Measurements from ENCODE around the gene TET3.

TET3 gene

DNA sequence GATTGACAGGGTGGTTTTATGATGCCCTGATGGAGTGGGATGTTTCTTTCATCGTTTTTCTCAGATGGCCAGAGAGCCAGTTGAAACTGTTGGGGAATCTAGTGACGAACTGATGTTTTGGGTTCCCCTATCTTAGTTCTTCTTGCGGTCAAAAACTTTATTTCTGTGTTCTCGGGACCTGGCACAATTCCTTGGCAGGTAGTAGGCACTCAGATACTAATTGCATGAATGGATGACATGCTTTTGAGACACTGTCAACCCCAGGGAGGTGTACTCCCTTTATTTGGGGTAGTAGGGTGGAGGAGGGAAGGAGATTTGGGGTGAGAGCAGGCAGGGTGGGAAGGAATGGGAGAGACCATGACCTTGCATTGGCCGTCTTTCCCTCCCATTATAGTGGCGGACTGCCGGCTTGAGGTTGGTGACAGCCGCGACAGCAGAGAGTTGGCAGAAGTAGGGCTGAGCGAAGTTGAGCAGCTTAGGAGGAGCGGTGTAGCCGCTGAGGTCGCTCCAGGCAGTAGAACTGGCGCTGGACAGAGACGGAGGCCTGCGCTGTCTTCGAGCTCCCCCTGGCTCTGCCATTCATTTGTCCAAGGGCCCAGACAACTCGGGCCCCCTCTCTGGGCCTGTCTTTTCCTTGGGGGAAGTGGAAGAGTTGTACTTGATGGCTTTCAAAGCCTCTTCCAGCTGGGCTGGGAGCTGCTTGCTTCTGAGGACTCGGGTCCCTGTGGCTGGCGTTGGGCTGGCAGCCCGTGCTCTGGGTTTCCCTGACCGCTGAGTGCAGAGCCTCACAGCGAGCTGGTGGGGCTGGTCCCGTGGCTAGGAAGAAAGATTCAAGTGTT lies 2.6 kb downstream of the TET3 start:
- DNase-seq (ENCODE audit: low read depth), result no peak

DNA sequence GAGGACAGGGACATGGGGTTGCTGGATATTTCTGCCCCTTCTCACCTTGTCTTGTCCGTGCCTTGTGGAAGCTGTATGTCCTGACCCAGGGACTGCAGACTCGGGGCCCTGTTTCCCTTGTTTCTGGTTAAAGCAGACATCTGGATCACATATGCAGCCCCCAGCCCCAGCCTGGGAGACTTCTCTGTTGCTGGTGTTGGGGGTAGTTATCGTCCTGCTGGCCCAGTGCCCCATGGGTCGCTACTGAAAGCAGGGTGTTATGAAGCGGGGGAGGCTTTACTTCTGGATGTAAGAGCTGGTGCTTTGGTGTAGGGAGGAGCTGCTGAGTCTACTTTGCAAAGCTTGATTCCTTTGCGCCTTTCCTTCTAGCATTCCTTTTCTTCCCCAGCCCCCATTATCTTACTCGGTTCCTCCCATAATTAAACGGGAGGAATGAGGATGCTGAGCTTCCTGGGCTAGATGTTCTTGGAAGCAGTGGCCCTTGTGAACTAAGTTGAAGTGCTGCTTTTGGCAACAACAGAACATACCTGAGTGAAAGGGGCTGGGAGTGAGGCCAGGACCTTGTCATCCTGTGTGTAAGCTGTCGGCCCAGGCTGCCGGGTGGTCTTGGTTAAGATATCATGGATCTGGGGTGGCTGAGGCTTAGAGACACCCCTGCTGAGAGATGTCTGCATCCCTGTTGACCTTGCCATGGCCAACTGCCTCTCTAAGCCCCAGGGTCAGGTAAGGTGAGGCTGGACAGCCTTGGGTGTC lies 3.4 kb downstream of the TET3 start:
- DNase-seq (ENCODE audit: low read depth), result no peak

DNA sequence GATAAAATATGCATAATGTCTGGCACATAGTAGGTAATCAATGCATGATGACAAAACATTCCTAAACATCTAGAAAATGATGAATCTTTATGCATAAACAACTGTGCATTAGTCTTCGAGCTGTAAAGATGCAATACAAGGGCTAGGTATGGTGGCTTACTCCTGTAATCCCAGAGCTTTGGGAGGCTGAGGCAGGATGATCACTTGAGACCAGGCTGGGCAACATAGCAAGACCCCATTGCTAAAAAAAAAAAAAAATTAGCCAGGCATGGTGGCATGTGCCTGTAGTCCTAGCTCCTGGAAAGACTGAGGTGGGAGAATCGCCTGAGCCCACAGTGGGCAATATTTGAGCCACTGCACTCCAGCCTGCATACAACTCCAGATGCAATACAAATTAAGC lies 5.3 kb downstream of the TET3 start:
- DNase-seq (ENCODE audit: low read depth), result no peak

DNA sequence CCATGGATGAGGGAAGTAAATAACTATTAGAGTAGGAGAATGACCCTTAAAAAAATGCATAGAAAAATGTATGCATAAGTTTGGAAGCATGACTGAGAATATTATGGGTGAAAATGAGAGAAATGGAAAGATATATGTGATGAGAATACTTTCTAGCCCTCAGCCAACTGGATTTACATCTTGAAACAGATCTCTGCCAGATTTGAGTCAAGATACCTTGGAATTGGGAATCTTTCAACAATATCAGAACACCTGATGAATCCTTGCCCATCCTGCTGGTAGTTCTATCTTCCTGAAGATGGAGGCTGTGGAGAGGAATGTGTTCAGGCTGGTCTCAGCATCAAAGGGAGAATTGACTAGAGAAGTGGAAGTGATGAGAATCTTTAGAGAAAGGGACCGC lies 5.8 kb downstream of the TET3 start:
- DNase-seq (ENCODE audit: low read depth), result no peak

DNA sequence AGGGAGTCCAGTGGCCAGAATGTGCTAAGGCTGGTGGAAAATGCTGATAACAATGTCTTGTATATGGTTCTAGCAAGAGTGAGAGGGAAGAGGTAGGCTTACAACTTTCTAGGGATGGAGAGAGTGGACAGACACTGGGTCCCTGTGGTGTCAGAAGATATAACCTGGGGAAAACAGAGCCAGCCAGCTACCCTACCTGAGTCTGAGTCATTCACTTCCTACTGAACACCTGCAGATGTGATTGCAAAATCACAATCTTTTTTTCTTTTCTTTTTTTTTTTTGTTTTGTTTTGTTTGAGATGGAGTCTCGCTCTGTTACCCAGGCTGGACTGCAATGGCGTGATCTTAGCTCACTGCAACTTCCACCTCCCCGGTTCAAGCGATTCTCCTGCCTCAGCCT lies 7.3 kb downstream of the TET3 start:
- no peak for DNase-seq (ENCODE audit: low read depth)

DNA sequence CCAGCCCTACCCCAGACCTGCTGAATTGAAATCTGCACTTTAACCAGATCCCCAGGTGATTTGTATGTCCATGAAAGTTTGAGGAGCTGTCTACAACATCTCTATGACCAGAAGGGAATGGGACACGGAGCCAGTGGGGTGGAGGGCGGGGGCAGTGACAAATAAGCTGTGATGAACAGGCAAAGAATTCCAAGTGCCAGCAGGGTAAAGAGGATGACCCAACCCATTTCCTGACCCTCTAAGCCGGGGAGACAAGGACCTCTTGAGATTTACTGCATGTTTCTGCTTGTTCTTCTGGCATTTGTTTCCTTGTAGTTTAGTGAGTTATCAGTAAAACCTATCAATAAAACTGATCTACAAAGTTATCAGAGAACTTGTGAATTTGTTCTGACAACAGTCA lies 8.7 kb downstream of the TET3 start:
- no peak for DNase-seq (ENCODE audit: low read depth)

DNA sequence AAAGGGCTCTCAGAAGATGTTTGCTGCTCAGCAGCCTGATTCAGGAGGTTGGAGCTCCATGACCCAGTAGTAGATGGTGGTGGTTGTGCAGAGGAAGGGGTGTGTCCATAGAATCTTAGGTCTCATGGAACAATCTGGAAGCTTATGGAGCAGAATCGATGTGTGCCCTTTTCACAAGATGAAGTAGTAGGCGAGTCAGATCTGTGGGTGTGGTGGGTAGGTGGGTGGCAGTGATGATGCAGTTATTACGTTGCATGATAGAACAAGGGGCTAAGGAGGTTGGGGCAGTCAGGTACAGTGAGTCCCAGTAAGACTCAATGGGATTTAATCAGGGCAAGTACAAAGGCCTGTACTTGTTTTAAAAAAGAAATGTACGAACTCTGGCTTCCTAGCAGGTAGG lies 9.1 kb downstream of the TET3 start:
- no peak for DNase-seq (ENCODE audit: low read depth)

DNA sequence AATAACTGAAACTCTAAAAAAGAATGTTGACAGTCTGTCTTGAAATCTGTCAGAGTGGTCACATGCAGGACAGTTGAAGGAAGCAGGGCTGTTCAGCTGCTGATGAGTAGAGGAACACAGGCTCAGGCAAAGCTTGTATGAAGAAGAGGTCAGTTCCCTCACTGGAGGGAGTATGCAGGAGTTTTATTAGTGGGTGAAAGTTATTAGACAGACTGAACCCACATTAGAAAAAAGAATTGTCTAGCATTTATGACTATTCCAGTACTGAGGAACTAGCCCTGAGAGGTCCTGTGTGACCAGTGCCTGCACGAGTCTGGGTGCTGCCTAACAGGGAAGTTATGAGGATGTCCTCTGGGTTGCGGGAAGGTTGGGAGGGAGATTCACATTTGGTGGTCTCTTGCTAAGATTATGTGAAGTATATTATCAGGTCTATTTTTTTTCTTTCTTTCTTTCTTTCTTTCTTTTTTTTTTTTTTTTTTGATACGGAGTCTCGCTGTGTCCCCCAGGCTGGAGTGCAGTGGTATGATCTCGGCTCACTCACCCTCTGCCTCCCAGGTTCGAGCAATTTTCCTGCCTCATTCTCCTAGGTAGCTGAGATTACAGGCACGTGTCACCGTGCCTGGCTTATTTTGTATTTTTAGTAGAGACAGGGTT lies 9.6 kb downstream of the TET3 start:
- DNase-seq (ENCODE audit: low read depth), result no peak

DNA sequence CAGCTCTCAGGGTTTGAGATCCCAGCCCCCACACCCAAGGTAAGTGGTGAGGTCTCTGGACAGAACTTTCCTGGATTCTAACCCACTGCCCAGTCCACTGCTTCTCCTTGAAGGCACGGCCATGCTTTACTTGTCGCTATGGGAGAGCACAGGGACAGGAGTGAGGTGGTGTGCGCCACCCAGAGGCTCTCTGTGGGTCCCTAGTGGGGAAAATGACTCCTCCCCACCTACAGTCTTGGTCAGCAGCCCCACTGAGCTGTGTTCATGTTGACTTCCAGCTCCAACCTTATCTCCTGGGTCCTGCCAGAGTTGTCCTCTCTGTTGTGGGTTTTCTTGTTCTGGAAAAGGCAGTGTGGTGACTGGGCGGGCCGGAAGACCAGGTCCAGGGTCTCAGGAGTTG lies 11.1 kb downstream of the TET3 start:
- DNase-seq (ENCODE audit: low read depth), result no peak

DNA sequence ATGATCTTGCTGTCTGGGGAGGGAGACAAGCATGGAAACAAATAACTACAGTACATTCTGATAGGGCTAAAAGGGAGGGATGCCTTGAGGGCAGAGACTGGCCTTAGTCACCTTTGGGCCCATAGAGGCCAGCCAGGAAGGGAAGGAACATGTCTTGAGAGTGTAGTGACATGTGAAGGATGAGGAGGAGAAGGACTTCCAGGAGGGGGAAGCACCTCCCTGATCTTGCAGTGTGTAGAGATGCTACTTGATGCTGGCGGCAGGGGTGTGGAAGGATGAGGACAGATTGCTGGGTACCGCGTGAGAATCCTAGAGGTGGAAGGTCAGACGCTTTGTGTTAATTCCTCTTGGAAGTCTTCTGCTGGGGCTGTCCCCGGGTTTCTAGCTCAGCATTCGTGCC lies 13.1 kb downstream of the TET3 start:
- no peak for DNase-seq (ENCODE audit: low read depth)

DNA sequence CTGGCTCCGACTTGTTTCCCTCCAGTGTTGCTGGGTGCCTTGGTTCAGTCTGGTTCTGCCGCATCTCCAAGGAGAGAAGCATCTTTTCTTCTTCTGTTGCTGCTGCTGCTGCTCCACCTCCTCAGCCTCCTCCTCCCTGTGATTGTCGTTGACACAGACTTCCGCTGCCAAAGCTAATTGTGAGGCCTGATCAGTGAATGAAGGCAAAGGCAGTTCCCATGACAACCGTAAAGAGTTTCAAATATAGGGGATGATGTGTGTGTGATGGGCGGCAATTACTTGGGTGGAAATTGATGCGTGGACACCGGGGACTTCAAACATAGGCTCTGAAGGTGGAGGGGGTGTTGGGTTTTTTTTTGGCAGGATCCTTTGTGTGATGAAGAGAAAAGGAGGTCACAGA lies 13.7 kb downstream of the TET3 start:
- no peak for DNase-seq (ENCODE audit: low read depth)

DNA sequence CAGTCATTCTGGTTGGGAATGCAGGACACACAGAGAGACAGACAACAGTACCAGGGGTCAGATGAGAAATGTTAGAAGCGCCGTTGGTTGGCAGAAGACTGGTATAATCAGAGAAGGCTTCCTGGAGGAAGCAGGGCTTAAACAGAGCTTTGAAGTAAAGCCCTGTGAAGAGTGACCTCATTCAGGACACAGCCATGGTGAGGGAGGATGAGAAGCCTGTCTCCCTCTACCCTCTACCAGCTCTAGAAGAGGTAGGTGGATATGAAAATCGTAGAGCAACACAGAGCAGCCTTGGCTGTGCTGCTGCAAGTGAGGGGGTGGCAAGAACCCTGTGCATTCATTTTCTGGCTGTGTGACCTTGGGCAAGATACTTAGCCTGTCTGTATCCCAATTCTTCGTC lies 14.2 kb downstream of the TET3 start:
- DNase-seq (ENCODE audit: low read depth), result no peak

DNA sequence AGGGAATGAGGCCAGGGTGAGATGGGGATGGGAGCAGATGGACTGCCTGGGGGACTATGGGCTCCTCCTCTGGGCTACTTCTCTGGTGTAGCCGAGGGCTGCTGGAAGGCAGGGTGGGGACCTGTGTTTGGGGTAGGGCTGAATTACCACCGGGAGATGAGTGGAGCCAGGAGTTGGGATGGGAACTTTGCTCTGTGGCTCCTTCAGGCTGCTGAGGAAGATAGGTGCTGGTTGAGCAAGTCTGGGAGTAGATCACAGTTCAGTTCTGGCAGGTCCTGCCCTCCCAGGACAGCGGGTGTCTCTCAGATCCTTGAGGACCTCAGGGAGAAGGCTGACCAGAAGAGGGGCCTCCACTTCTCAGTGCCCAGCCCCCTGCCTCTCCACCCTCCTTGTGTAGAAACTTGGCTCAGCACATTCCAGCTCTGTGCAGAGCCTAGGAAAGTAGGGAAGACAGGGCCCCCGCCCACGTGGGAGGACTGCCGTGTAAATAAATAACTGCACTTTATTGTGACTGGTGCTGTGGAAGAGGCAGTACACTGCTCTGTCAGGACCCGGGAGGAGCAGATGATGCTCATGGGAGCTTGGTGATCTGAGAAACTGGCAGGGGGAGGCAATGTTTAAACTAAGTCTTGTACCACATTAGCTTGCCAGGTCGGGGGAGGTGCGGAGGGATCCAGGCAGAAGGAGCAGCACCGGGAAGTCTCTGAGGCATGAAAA lies 15.3 kb downstream of the TET3 start:
- DNase-seq (ENCODE audit: low read depth), result no peak

DNA sequence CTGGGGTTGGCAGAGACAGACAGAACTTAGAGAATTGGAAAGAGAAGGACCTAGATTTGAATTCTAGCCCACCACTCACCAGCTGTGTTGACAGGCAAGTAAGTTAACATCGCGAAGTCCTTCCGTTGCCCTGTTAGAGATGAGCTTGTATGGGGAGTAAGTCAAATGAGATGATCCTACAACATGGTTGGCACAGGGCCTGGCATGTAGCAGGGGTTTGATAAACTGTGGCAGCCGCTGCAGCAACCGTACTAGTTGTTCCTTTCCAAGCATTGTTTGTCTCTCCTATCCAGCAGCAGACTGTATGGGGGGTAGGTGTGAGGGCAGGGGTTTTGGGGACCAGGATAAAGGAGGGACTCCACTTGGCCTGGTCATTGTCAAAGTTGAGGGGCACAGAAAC lies 16.0 kb downstream of the TET3 start:
- DNase-seq (ENCODE audit: low read depth), result no peak

DNA sequence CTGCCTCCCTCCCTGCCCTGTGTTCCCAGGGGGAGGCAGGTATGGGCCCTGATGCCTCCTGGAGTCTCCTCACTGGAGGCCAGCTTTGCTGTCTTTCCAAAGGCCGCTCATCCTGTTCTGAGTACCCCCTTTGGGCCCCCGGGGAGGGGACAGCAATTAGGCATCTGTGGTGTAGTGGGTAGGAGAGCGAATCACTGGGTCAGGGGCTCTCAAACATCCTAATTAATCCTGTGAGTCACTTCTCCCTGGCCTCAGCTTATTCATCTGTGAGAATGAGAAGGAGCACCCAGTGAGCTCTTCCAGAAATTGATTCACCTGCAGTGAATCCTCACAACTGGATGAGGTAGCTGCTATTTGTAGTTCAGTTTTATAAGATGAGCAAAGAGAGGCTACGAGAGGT lies 16.4 kb downstream of the TET3 start:
- no peak for DNase-seq (ENCODE audit: low read depth)

DNA sequence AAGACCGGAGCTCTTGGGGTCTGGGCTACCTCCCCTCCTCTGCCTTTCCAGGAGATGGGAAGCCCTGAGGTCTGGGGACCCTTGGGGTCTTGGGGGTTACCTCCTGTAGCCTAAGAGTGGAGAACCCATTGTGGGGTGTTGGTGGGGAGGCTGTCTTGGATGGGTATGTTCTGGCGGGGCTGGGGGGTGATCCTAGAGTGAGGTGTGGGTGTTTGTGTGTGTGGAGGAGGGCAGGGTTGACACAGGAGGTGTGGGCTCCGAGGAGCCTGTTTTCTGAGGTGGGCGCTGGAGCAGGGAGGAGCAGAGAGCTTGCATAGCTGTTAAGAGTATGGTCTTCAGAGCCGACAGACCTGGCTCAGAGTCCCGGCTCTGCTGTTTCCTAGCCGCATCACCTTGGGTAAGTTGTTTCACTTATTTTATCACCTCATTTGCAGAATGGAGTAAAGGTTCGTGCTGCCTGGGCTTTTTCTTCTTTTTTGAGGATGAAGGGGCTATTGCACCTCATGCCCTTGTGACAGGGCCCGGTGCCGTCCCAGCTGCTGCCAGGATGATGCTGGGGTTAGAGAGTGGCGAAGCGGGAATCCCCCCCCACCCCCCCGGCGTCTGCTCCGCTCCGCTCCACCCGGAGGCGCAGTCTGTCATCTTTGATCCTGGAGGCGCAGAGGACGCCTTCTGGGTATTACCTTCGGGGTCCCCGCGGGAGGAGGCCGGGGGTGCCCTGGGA lies 17.2 kb downstream of the TET3 start:
- no peak for DNase-seq (ENCODE audit: low read depth)

DNA sequence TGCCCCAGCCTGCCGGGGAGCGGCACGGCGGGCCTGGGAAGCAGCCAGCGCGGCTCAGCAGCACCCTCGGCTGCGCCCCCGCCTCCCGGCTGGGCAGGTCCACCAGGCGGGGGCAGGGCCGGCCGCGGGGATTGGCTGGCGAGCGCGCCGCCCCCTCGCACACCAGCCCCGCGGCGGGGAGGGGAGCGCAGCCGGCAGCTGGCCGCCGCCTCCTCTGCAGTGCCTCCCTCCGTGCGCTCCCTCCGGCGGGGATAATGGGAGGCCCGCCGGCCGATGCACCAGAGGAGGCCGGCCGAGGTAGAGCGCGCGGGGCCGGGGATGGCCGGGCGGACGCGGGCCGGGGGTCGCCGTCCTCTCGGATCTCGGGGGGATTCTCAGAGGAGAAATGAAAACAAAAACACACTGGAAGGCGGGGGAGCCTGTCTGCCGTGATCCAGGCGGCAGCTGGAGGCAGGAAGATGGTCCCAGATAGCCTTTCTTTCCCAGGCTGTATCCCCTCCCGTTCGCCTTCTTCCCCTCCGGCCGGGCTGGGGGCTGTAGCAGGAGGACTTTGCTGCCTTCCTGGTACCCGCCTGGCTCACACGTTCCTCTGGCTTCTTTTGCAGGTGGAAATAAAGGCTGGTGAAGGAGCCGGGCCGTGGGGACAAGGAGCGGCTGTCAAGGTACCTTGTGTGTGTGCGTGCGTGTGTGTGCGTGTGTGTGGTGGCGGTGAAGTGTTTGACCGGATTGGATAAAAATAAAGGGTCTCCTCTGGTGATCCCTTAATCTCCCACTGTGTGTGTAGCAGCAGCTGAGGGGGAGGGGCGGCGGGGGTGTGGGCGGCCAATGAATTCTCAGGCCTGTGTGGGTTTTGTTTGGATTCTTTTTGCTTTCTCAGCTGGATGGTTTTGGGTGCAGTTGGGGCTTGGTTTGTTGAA lies 18.1 kb downstream of the TET3 start:
- peak; percentile 68 for DNase-seq (ENCODE audit: low read depth)

DNA sequence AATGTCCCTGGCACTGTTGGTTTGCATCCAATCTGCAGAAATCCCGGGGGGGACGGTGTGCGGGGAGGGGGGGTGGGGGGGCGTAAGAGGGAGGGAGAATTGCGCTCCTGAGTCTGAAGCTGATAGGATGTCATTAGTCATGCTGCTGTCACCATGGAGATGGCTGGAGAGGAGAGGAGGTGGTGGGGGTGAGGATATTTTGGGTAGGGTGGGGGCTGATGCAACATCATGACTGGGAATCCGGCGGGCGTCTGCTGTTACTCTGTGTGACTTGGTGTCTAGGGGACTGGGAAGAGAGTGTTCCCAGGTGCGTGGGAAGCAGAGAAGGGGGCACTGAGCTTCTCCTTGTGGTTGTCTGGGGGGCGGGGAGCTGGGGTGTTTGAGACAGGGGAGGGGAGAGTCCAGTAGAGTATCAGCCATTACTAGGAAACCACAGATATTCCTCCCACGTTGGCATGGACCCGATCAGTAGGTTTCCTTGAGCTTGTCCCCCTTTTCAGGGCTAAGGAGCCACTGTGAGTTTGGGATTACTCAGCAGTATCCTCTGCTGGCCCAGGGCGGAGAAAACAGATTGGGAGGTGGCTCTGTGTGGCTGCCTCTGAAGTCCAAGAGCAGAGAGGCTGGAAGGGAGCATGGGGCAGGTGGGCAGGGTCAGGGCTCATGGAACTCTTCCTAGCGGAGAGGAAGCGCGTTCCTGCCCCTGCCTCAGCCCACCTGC lies 18.9 kb downstream of the TET3 start:
- peak; percentile 63 for DNase-seq (ENCODE audit: low read depth)

DNA sequence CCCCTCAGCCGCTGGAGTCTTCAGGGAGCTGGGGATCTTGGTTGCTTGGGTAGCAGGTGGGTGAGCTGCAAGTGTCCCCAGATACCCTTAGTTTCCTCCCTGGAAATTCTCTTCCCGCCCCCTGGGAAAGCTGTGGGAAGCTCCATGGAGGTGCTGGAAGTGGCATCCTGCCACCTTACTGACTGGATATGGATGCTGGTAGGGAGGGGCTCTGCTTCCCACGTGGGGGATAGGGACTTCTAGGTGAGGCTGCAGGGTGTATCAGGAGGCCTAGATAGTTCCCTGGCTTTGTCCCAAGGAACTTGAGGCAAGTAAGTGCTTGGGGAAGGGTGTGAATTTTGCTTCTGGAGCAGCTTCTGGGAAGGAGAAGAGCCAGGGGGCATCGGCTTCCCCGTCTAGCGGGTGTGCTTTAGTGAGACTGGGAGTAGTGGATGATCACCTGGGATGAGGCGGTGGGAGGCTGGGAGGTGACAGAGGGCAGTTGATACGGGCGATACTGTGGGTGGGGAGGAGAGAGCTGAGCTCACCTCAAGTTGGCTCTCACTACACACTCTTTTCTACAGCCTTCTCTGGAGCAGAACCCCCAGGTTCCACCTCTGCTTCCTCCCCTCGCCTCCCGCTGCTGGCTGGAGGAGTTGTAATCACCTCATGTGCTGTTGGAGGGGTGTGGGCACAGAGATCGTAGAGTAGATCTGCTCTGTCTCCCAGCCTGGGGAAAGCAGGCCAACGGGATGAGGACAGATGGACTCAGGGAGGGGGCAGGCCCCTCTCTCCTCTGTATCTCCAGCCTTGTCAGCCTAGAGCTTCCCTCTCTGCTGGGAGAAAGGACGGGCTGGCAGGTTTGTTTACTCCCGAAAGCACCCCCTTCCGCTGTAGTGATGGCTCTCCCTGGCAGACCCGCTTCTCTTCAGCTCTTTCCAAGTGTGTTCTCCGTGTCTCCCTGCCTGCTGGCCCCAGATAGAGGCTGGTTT lies 19.8 kb downstream of the TET3 start:
- DNase-seq (ENCODE audit: low read depth), result no peak

Data from stromal cell of bone marrow (primary cell).